H1 (cell line): Measurements from ENCODE around the gene SOX13. TPM values are rescaled to one million over a fixed set of nuclear protein-coding genes. Genes with fewer than 3 reads are reported as not detected.

Experiments
- CTCF ChIA-PET: fragments of 300-600 bp; sonication (Branson Sonifier 250); formaldehyde crosslinking; loops from one replicate; lab custom pipeline; 2021; ENCODE audit not compliant: partially characterized antibody; lab: Charles Lee
- POLR2A ChIA-PET: fragments of 300-600 bp; sonication (Branson Sonifier 250); formaldehyde crosslinking; loops from one replicate; lab custom pipeline; 2021; ENCODE audit warnings: inconsistent platforms; ENCODE audit not compliant: partially characterized antibody; lab: Charles Lee
- DNase-seq, 2 experiments: peaks; one replicate each; pipeline versions ENCODE4 v3.0.0 to v3.0.0-alpha.2; 2010 to 2022; ENCODE audit warnings: low spot score in 2 of 2, low read depth in 1 of 2, mixed read lengths in 1 of 2
- FAIRE-seq: peaks from 2 replicates; lab custom pipeline; 2011; peaks lifted over from hg19 to GRCh38; lab: Jason Lieb, UNC
- H2AFZ ChIP-seq: 2 replicates; pipeline ENCODE4 v1.8.1; 2012; ENCODE audit warnings: low read length, inconsistent platforms
- H2AK5ac ChIP-seq: 2 replicates; pipeline ENCODE4 v1.6.1; 2013; ENCODE audit warnings: low read depth, low read length
- H2BK120ac ChIP-seq: replicated peaks from 2 replicates; pipeline ENCODE3; 2013; ENCODE audit warnings: low read depth, low read length, inconsistent platforms
- H2BK12ac ChIP-seq: 2 replicates; pipeline ENCODE4 v1.6.1; 2013; ENCODE audit warnings: low read depth, low read length
- H2BK15ac ChIP-seq: 2 replicates; pipeline ENCODE4 v1.6.1; 2013; ENCODE audit warnings: low read length
- H2BK20ac ChIP-seq: 2 replicates; pipeline ENCODE4 v1.6.1; 2013; ENCODE audit warnings: low read length
- H2BK5ac ChIP-seq: 2 replicates; pipeline ENCODE4 v1.6.1; 2013; ENCODE audit warnings: low read depth, low read length
- H3K14ac ChIP-seq: 2 replicates; pipeline ENCODE4 v1.6.1; 2013; ENCODE audit warnings: inconsistent platforms; ENCODE audit not compliant: insufficient read length
- H3K18ac ChIP-seq: 2 replicates; pipeline ENCODE4 v1.6.1; 2013; ENCODE audit warnings: low read length; ENCODE audit errors: extremely low read depth
- H3K23ac ChIP-seq: 2 replicates; pipeline ENCODE4 v1.6.1; 2013; ENCODE audit warnings: inconsistent platforms; ENCODE audit not compliant: insufficient read length
- H3K23me2 ChIP-seq: 2 replicates; pipeline ENCODE4 v1.6.1; 2013; ENCODE audit warnings: low read depth, low read length
- H3K27ac ChIP-seq: 2 replicates; pipeline ENCODE4 v1.6.1; 2011; ENCODE audit warnings: low read depth, low read length, inconsistent platforms
- H3K27me3 ChIP-seq, 4 experiments: replicated peaks in 1 of 4; 1 replicate in 1 of 4; 2 replicates in 3 of 4; pipeline versions ENCODE4 v1.6.1 to v1.8.1; 2011 to 2013; ENCODE audit warnings: low read length in 3 of 4, mild to moderate bottlenecking in 3 of 4, inconsistent platforms in 2 of 4, mixed read lengths in 2 of 4, moderate library complexity in 1 of 4; ENCODE audit not compliant: control insufficient read depth in 3 of 4, insufficient read depth in 3 of 4; ENCODE audit errors: extremely low read depth in 1 of 4
- H3K36me3 ChIP-seq, 4 experiments: 2 replicates each; pipeline versions ENCODE4 v1.6.1 to v1.8.1; 2011 to 2013; ENCODE audit warnings: mild to moderate bottlenecking in 4 of 4, low read length in 3 of 4, moderate library complexity in 2 of 4, control low read depth in 1 of 4, inconsistent platforms in 1 of 4; ENCODE audit not compliant: insufficient read depth in 4 of 4, control insufficient read depth in 2 of 4
- H3K4ac ChIP-seq: replicated peaks from 2 replicates; pipeline ENCODE3; 2013; ENCODE audit warnings: low read length, low read depth, mixed read lengths, inconsistent platforms; ENCODE audit not compliant: insufficient read length
- H3K4me1 ChIP-seq, 4 experiments: replicated peaks in 1 of 4; 1 replicate in 1 of 4; 2 replicates in 3 of 4; pipeline versions ENCODE4 v1.6.1 to v1.8.1; 2011 to 2013; ENCODE audit warnings: low read length in 3 of 4, inconsistent platforms in 2 of 4, mixed read lengths in 1 of 4; ENCODE audit not compliant: insufficient read depth in 4 of 4, control insufficient read depth in 3 of 4
- H3K4me2 ChIP-seq, 2 experiments: 2 replicates each; pipeline versions ENCODE4 v1.6.1 to v1.8.1; 2011 to 2013; ENCODE audit warnings: low read depth in 2 of 2, low read length in 2 of 2, control low read depth in 1 of 2, inconsistent platforms in 1 of 2, mild to moderate bottlenecking in 1 of 2; ENCODE audit not compliant: insufficient read depth in 1 of 2
- H3K4me3 ChIP-seq, 4 experiments: fragments of 200-600, 300-600 bp in 1 of 4; sonication (generic), shearing (Covaris generic), sonication (Bioruptor Twin) in 1 of 4; 2 replicates each; pipeline versions ENCODE4 v1.5.1 to v1.8.1; 2011 to 2016; ENCODE audit warnings: low read length in 4 of 4, low read depth in 3 of 4, control low read depth in 2 of 4, inconsistent platforms in 2 of 4, mild to moderate bottlenecking in 2 of 4, mixed read lengths in 1 of 4, moderate library complexity in 1 of 4; ENCODE audit not compliant: insufficient read depth in 2 of 4; ENCODE audit errors: extremely low read depth in 1 of 4
- H3K56ac ChIP-seq: replicated peaks from 2 replicates; pipeline ENCODE3; 2013; ENCODE audit warnings: low read depth, mild to moderate bottlenecking, mixed read lengths, low read length, inconsistent platforms; ENCODE audit not compliant: insufficient read length
- H3K79me1 ChIP-seq: 2 replicates; pipeline ENCODE4 v1.6.1; 2013; ENCODE audit warnings: low read depth, low read length, control low read depth
- H3K79me2 ChIP-seq, 2 experiments: 2 replicates each; pipeline versions ENCODE4 v1.6.1 to v1.8.1; 2012 to 2013; ENCODE audit warnings: low read length in 2 of 2, mild to moderate bottlenecking in 2 of 2, inconsistent platforms in 1 of 2; ENCODE audit not compliant: insufficient read depth in 2 of 2, control insufficient read depth in 1 of 2
- H3K9ac ChIP-seq, 4 experiments: replicated peaks in 1 of 4; 1 replicate in 1 of 4; 2 replicates in 3 of 4; pipeline versions ENCODE4 v1.6.1 to v1.8.1; 2011 to 2013; ENCODE audit warnings: low read depth in 3 of 4, low read length in 3 of 4, control low read depth in 2 of 4, mild to moderate bottlenecking in 2 of 4, moderate library complexity in 2 of 4, inconsistent platforms in 1 of 4; ENCODE audit errors: extremely low read depth in 1 of 4
- H3K9me3 ChIP-seq, 2 experiments: 2 replicates each; pipeline versions ENCODE4 v1.6.1 to v1.8.1; 2012 to 2013; ENCODE audit warnings: mild to moderate bottlenecking in 2 of 2, moderate library complexity in 2 of 2, control low read depth in 1 of 2, inconsistent platforms in 1 of 2, low read depth in 1 of 2, low read length in 1 of 2, mixed read lengths in 1 of 2; ENCODE audit not compliant: insufficient read depth in 2 of 2
- H4K20me1 ChIP-seq, 2 experiments: replicated peaks in 1 of 2; 2 replicates each; pipeline versions ENCODE3 to v1.8.1; 2011 to 2013; ENCODE audit warnings: inconsistent platforms in 2 of 2, low read length in 2 of 2, mild to moderate bottlenecking in 1 of 2; ENCODE audit not compliant: insufficient read depth in 2 of 2, control insufficient read depth in 1 of 2
- H4K5ac ChIP-seq: 2 replicates; pipeline ENCODE4 v1.6.1; 2013; ENCODE audit warnings: low read length, low read depth, mixed read lengths, inconsistent platforms; ENCODE audit not compliant: insufficient read length
- H4K8ac ChIP-seq: 2 replicates; pipeline ENCODE4 v1.8.0; 2013; ENCODE audit warnings: mild to moderate bottlenecking, moderate library complexity, low read length, inconsistent platforms; ENCODE audit not compliant: insufficient read depth; ENCODE audit errors: extremely low read depth
- H4K91ac ChIP-seq: replicated peaks from 2 replicates; pipeline ENCODE3; 2013; ENCODE audit warnings: low read length, mixed read lengths, inconsistent platforms; ENCODE audit not compliant: insufficient read length
- BACH1 ChIP-seq: IDR thresholded peaks from 2 replicates; pipeline ENCODE4 v1.6.1; 2012; ENCODE audit warnings: low read length, improper control_type of control experiment
- EGR1 ChIP-seq: IDR thresholded peaks from 2 replicates; pipeline ENCODE4 v1.6.1; 2011; ENCODE audit warnings: low read depth, low read length, borderline replicate concordance
- HDAC6 ChIP-seq: IDR thresholded peaks from one replicate; pipeline ENCODE4 v1.7.1; 2012; ENCODE audit warnings: low read depth, mild to moderate bottlenecking, inconsistent platforms, low read length, moderate library complexity
- JUND ChIP-seq: IDR thresholded peaks from 2 replicates; pipeline ENCODE4 v1.6.1; 2011; ENCODE audit warnings: mild to moderate bottlenecking, improper control_type of control experiment, low read length
- POU5F1 ChIP-seq: IDR thresholded peaks from 2 replicates; pipeline ENCODE4 v1.6.1; 2011; ENCODE audit warnings: low read depth, mild to moderate bottlenecking, low read length, moderate library complexity
- SRF ChIP-seq: IDR thresholded peaks from 2 replicates; pipeline ENCODE4 v1.6.1; 2011; ENCODE audit warnings: mild to moderate bottlenecking, low read depth, low read length, moderate library complexity
- WGBS, 2 experiments: shearing (Covaris generic) in 1 of 2; methylation state at CpG; one replicate each; pipeline versions ENCODE4 v1.1.6 to v1.1.7; 2013 to 2015; ENCODE audit warnings: low lambda C conversion rate in 2 of 2, mixed read lengths in 2 of 2, inconsistent platforms in 1 of 2, low coverage in 1 of 2, missing lambda C conversion rate in 1 of 2; ENCODE audit not compliant: insufficient replicate concordance in 2 of 2, insufficient coverage in 1 of 2, insufficient read length in 1 of 2; ENCODE audit errors: extremely low coverage in 1 of 2, missing lambda C conversion rate in 1 of 2; 5-methylcytosine and 5-hydroxymethylcytosine counted together
- polyA plus RNA-seq, 7 experiments: library from polyadenylated mRNA; depleted of rRNA in 3 of 7; stranded (reverse) in 5 of 7; unstranded in 2 of 7; fragments of >200 nt in 5 of 7; fragments of 200-250 nt in 2 of 7; gene quantifications; 1 replicate in 5 of 7; 2 replicates in 1 of 7; 4 replicates in 1 of 7; pipeline versions ENCODE4 v1.2.1 to v1.2.3, GENCODE V29; 2011 to 2013; ENCODE audit warnings: missing spikeins in 2 of 7, mixed read lengths in 2 of 7
- total RNA-seq: library from RNA; stranded (reverse); fragmentation: NEBNext Ultra II Directional; extraction: Animal tissue kit (Norgen Biotek cat#: 25700); gene quantifications from 2 replicates; pipeline ENCODE4 v1.2.1, GENCODE V29; 2021
- TF ChIP-seq, protein P1 (sequence below): IDR thresholded peaks from 2 replicates; pipeline ENCODE4 v1.6.1; 2011; ENCODE audit warnings: low read length, improper control_type of control experiment

SOX13 gene
- total and polyA plus RNA-seq, 2 of the 8 experiments (the other 6 are each of a cell fraction or from before 2014, with no cell fraction given), result 113 to 173 TPM

DNA sequence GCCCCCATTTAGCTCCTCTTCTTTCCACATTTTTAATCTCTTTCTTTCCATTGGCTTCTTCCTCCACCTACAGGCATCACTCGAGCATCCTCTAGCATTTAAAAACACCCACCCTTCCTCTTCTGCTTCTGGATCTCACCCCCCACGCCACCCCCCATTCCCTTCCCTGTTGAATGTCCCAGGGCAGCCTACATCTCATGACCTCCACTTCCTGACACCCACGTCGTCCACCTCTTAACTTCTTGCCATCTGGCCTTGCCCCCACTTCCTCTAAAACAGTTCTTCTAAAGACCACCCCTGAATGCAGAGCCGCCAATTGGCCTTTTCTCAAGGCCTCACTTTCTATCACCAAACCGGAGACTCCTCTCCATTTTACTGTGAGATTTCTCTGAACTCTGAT lies 85.0 kb downstream of the SOX13 start:
- H3K79me1 ChIP-seq, result no peaks in the 10 kb centered on the region
- no peaks in the 10 kb centered on the region for H3K79me2 ChIP-seq
- no peak overlapping the region for H3K4ac ChIP-seq
- H4K91ac ChIP-seq, result no peak overlapping the region
- H3K4me3 ChIP-seq, result no peak overlapping the region
- no peak overlapping the region for H3K27ac ChIP-seq
- H2BK12ac ChIP-seq, result no peak overlapping the region
- CTCF ChIA-PET, result interaction anchor here (0.6 to 18.7 kb wide), 9 partner anchors 18 to 299 kb away, joined by 3 to 360 read pairs (median 5); partner anchors contain the start of gene KISS1
- no peak overlapping the region for H2AK5ac ChIP-seq
- no peak overlapping the region for H2BK20ac ChIP-seq
- no peak overlapping the region for H2BK5ac ChIP-seq
- H4K20me1 ChIP-seq, result no peaks in the 10 kb centered on the region
- H3K23ac ChIP-seq, result no peak overlapping the region
- H3K14ac ChIP-seq, result no peak overlapping the region
- H3K18ac ChIP-seq, result no peak overlapping the region
- POLR2A ChIA-PET, result interaction anchor here (1.2 kb wide), 1 partner anchor 287 kb away, joined by 3 read pairs; no protein-coding TSS in a partner anchor
- no peak overlapping the region for H2BK120ac ChIP-seq
- H3K23me2 ChIP-seq, result no peaks in the 10 kb centered on the region; the same call in 1 of the 2 replicates
- TF ChIP-seq HDAC6, result no peak
- TF ChIP-seq, protein P1, sequence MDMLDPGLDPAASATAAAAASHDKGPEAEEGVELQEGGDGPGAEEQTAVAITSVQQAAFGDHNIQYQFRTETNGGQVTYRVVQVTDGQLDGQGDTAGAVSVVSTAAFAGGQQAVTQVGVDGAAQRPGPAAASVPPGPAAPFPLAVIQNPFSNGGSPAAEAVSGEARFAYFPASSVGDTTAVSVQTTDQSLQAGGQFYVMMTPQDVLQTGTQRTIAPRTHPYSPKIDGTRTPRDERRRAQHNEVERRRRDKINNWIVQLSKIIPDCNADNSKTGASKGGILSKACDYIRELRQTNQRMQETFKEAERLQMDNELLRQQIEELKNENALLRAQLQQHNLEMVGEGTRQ, result no peak
- no peak for TF ChIP-seq SRF
- no peak for TF ChIP-seq JUND
- no peak for TF ChIP-seq EGR1
- TF ChIP-seq POU5F1, result no peak
- TF ChIP-seq BACH1, result no peak
- no peak overlapping the region for H4K8ac ChIP-seq
- no peaks in the 10 kb centered on the region for H3K9me3 ChIP-seq
- FAIRE-seq (no peak), DNase-seq (no peak)
- H3K56ac ChIP-seq, result no peak overlapping the region
- no peak overlapping the region for H2BK15ac ChIP-seq
- peaks cover 0 to 6% (median 1%) of the 10 kb centered on the region in 4 experiments; a peak in 4 of 7 replicates for H3K27me3 ChIP-seq
- H3K4me1 ChIP-seq, result no peaks in the 10 kb centered on the region; a peak in 1 of 7 replicates
- 92% methylated on average over 6 of the region's 6 CpGs; no CpG with 5 or more reads in 1 of the 2 experiments for WGBS, 2 experiments
- H3K9ac ChIP-seq, result no peak overlapping the region
- no peaks in the 10 kb centered on the region for H3K36me3 ChIP-seq
- no peak overlapping the region for H3K4me2 ChIP-seq
- H2AFZ ChIP-seq, result no peak overlapping the region
- H4K5ac ChIP-seq, result no peak overlapping the region
